ENCODE data around the gene ELFN1. TPM values are rescaled to one million over a fixed set of nuclear protein-coding genes. Genes with fewer than 3 reads are reported as not detected.
A peak's percentile ranks its signal among the peaks of the same experiment; 100 is the strongest.

ELFN1 gene
- total RNA-seq, 4 donors from 2014 or later: 1.4 to 2.5 (median 1.9) TPM

GRCh38 chr7:1765336-1765735 lies 95.3 kb downstream of the ELFN1 start:
- H3K27ac ChIP-seq: no peak overlapping the region
- H3K4me1 ChIP-seq: no peaks in the 10 kb centered on the region
- 88% methylated on average over 13 of the region's 13 CpGs for WGBS
- no peaks in the 10 kb centered on the region for H3K9me3 ChIP-seq
- no peaks in the 10 kb centered on the region for H3K36me3 ChIP-seq
- no peaks in the 10 kb centered on the region for H3K27me3 ChIP-seq
- peak in 1 of 2 donors; percentile 43 for DNase-seq (ENCODE audit: low spot score in 2 of 2)
- H3K4me3 ChIP-seq: no peak overlapping the region
- TF ChIP-seq POLR2AphosphoS5 (IDR thresholded peaks at IDR 0.05) (no peak), POLR2A (IDR thresholded peaks at IDR 0.05) (no peak), EP300 (IDR thresholded peaks at IDR 0.05) (no peak), CTCF (IDR thresholded peaks at IDR 0.05) (no peak)

- DNase-seq (ENCODE audit: low spot score in 2 of 2): no peak
- Histone ChIP-seq H3K4me1 (no peaks in the 10 kb centered on the region), H3K36me3 (no peaks in the 10 kb centered on the region), H3K4me3 (no peak overlapping the region), H3K27ac (no peak overlapping the region), H3K9me3 (no peaks in the 10 kb centered on the region), H3K27me3 (no peaks in the 10 kb centered on the region)
- 63% methylated on average over 10 of the region's 10 CpGs for WGBS
- no peak for TF ChIP-seq CTCF (IDR thresholded peaks at IDR 0.05)
- TF ChIP-seq EP300 (IDR thresholded peaks at IDR 0.05): no peak
- TF ChIP-seq POLR2AphosphoS5 (IDR thresholded peaks at IDR 0.05): no peak
- TF ChIP-seq POLR2A (IDR thresholded peaks at IDR 0.05): no peak
These were observed 97.4 kb downstream of the ELFN1 start for GRCh38 chr7:1767524-1767923.

GRCh38 chr7:1768832-1769231 lies 98.8 kb downstream of the ELFN1 start:
- no peak overlapping the region for H3K4me3 ChIP-seq
- no peak for TF ChIP-seq POLR2AphosphoS5 (IDR thresholded peaks at IDR 0.05)
- TF ChIP-seq CTCF (IDR thresholded peaks at IDR 0.05): no peak
- no peak for TF ChIP-seq EP300 (IDR thresholded peaks at IDR 0.05)
- no peak for TF ChIP-seq POLR2A (IDR thresholded peaks at IDR 0.05)
- DNase-seq (ENCODE audit: low spot score in 2 of 2): peak in 1 of 2 donors; percentile 35
- H3K27ac ChIP-seq: no peak overlapping the region
- H3K9me3 ChIP-seq: no peaks in the 10 kb centered on the region
- 92% methylated on average over 7 of the region's 7 CpGs for WGBS
- H3K36me3 ChIP-seq: no peaks in the 10 kb centered on the region
- no peaks in the 10 kb centered on the region for H3K27me3 ChIP-seq
- no peaks in the 10 kb centered on the region for H3K4me1 ChIP-seq

GRCh38 chr7:1769286-1770200 lies 99.5 kb downstream of the ELFN1 start:
- DNase-seq (ENCODE audit: low spot score in 2 of 2): peak in 1 of 2 donors; percentile 74
- 94% methylated on average over 54 of the region's 54 CpGs for WGBS
- Histone ChIP-seq H3K27ac (no peak overlapping the region), H3K27me3 (no peaks in the 10 kb centered on the region), H3K4me1 (no peaks in the 10 kb centered on the region), H3K4me3 (no peak overlapping the region), H3K36me3 (no peaks in the 10 kb centered on the region), H3K9me3 (no peaks in the 10 kb centered on the region)
- TF ChIP-seq CTCF (IDR thresholded peaks at IDR 0.05): no peak
- TF ChIP-seq POLR2A (IDR thresholded peaks at IDR 0.05): no peak
- TF ChIP-seq POLR2AphosphoS5 (IDR thresholded peaks at IDR 0.05): no peak
- TF ChIP-seq EP300 (IDR thresholded peaks at IDR 0.05): no peak

GRCh38 chr7:1770331-1770730 lies 100.3 kb downstream of the ELFN1 start:
- no peak for TF ChIP-seq POLR2AphosphoS5 (IDR thresholded peaks at IDR 0.05)
- TF ChIP-seq EP300 (IDR thresholded peaks at IDR 0.05): no peak
- no peak for TF ChIP-seq CTCF (IDR thresholded peaks at IDR 0.05)
- TF ChIP-seq POLR2A (IDR thresholded peaks at IDR 0.05): no peak
- Histone ChIP-seq H3K36me3 (no peaks in the 10 kb centered on the region), H3K27ac (no peak overlapping the region), H3K4me1 (no peaks in the 10 kb centered on the region), H3K9me3 (no peaks in the 10 kb centered on the region), H3K27me3 (no peaks in the 10 kb centered on the region), H3K4me3 (no peak overlapping the region)
- 95% methylated on average over 6 of the region's 6 CpGs for WGBS
- peak in 1 of 2 donors; percentile 5 for DNase-seq (ENCODE audit: low spot score in 2 of 2)
